Nephron progenitor cell (in vitro differentiated cells): ENCODE results near the gene DUSP6.
A peak's percentile ranks its signal among the peaks of the same experiment; 100 is the strongest.

Experiments
- DNase-seq: peaks from one replicate; pipeline ENCODE4 v3.0.0; 2021
- H3K27ac Mint-ChIP-seq: 2 replicates; pipeline ENCODE4 v1.8.0; 2021; ENCODE audit warnings: mild to moderate bottlenecking, moderate library complexity, mixed read lengths
- H3K27me3 Mint-ChIP-seq: 2 replicates; pipeline ENCODE4 v1.8.0; 2021; ENCODE audit warnings: mild to moderate bottlenecking, low read depth, mixed read lengths; ENCODE audit not compliant: poor library complexity
- H3K36me3 Mint-ChIP-seq: 2 replicates; pipeline ENCODE4 v1.8.0; 2021; ENCODE audit warnings: low read depth, mixed read lengths
- H3K4me1 Mint-ChIP-seq: 2 replicates; pipeline ENCODE4 v1.8.0; 2021; ENCODE audit warnings: mixed read lengths
- H3K4me3 Mint-ChIP-seq: 2 replicates; pipeline ENCODE4 v1.8.0; 2021; ENCODE audit warnings: mild to moderate bottlenecking, moderate library complexity, mixed read lengths
- H3K9me3 Mint-ChIP-seq: 2 replicates; pipeline ENCODE4 v1.8.0; 2021; ENCODE audit warnings: mild to moderate bottlenecking, moderate library complexity, mixed read lengths
- CTCF ChIP-seq: fragments of 200-600 bp; sonication (generic); IDR thresholded peaks from 2 replicates; pipeline ENCODE4 v1.5.0; 2021; ENCODE audit warnings: antibody characterized with exemption

Gene DUSP6

GRCh38 chr12:89352492-89353187 lies at the start of gene DUSP6:
Gene DUSP6, minus strand, starts transcription at chr12:89352501. Its CDS starts 462 bp downstream, at chr12:89352039.
- H3K9me3 Mint-ChIP-seq: no peaks in the 10 kb centered on the region
- peaks cover 48% of the 10 kb centered on the region for H3K4me1 Mint-ChIP-seq
- H3K36me3 Mint-ChIP-seq: peaks cover 35% of the 10 kb centered on the region
- H3K27ac Mint-ChIP-seq: peak within 1 kb of the TSS; percentile 99
- H3K4me3 Mint-ChIP-seq: peak within 1 kb of the TSS; percentile 99
- DNase-seq: peak; percentile 89
- H3K27me3 Mint-ChIP-seq: peaks cover 6% of the 10 kb centered on the region
- no peak for TF ChIP-seq CTCF

GRCh38 chr12:89401433-89402058 lies 49.2 kb upstream of the DUSP6 start:
- Mint-ChIP-seq H3K4me1 (peaks cover 9% of the 10 kb centered on the region), H3K9me3 (peaks cover 6% of the 10 kb centered on the region), H3K27me3 (peaks cover 9% of the 10 kb centered on the region), H3K4me3 (no peak overlapping the region), H3K36me3 (peaks cover 24% of the 10 kb centered on the region), H3K27ac (no peak overlapping the region)
- DNase-seq: no peak
- TF ChIP-seq CTCF: no peak

- TF ChIP-seq CTCF: no peak
- Mint-ChIP-seq H3K27ac (no peak overlapping the region), H3K4me3 (no peak overlapping the region), H3K9me3 (peaks cover 11% of the 10 kb centered on the region), H3K4me1 (peaks cover 7% of the 10 kb centered on the region), H3K27me3 (no peaks in the 10 kb centered on the region), H3K36me3 (peaks cover 33% of the 10 kb centered on the region)
- DNase-seq: no peak
Observed at GRCh38 chr12:89400415-89400814, 48.1 kb upstream of the DUSP6 start.

GRCh38 chr12:89395712-89396111 lies 43.4 kb upstream of the DUSP6 start:
- H3K4me1 Mint-ChIP-seq: peaks cover 47% of the 10 kb centered on the region
- H3K27me3 Mint-ChIP-seq: no peaks in the 10 kb centered on the region
- H3K27ac Mint-ChIP-seq: peak overlapping the region; percentile 68
- no peak overlapping the region for H3K4me3 Mint-ChIP-seq
- no peak for TF ChIP-seq CTCF
- H3K9me3 Mint-ChIP-seq: peaks cover 21% of the 10 kb centered on the region
- H3K36me3 Mint-ChIP-seq: peaks cover 37% of the 10 kb centered on the region
- DNase-seq: no peak

- no peak overlapping the region for H3K4me3 Mint-ChIP-seq
- H3K27me3 Mint-ChIP-seq: peaks cover 5% of the 10 kb centered on the region
- peaks cover 20% of the 10 kb centered on the region for H3K9me3 Mint-ChIP-seq
- peak overlapping the region; percentile 75 for H3K27ac Mint-ChIP-seq
- H3K4me1 Mint-ChIP-seq: peaks cover 59% of the 10 kb centered on the region
- peaks cover 25% of the 10 kb centered on the region for H3K36me3 Mint-ChIP-seq
- DNase-seq: no peak
- no peak for TF ChIP-seq CTCF
Observed at GRCh38 chr12:89393551-89394121, 41.3 kb upstream of the DUSP6 start.
